ENCODE data around the gene FFAR4. TPM values are rescaled to one million over a fixed set of nuclear protein-coding genes. Genes with fewer than 3 reads are reported as not detected.

Gene FFAR4
- total RNA-seq, 1 donor from 2014 or later: not detected

GRCh38 chr10:93598157-93598556 lies 31.7 kb downstream of the FFAR4 start:
- TF ChIP-seq CTCF (IDR thresholded peaks at IDR 0.05; ENCODE audit: partially characterized antibody, unreplicated experiment): no peak

GRCh38 chr10:93599335-93599734 lies 32.9 kb downstream of the FFAR4 start:
- no peak for DNase-seq
- Mint-ChIP-seq H3K36me3 (ENCODE audit: unreplicated experiment) (peaks cover 4% of the 10 kb centered on the region), H3K4me3 (ENCODE audit: unreplicated experiment) (no peak overlapping the region), H3K27me3 (ENCODE audit: unreplicated experiment) (peaks cover 13% of the 10 kb centered on the region), H3K9me3 (ENCODE audit: unreplicated experiment) (peaks cover 4% of the 10 kb centered on the region), H3K27ac (ENCODE audit: unreplicated experiment) (no peak overlapping the region), H3K4me1 (ENCODE audit: low read depth, unreplicated experiment) (peaks cover 9% of the 10 kb centered on the region)
- no peak for TF ChIP-seq CTCF (IDR thresholded peaks at IDR 0.05; ENCODE audit: partially characterized antibody, unreplicated experiment)

More at GRCh38 chr10:93598157-93598556, 31.7 kb downstream of the FFAR4 start:
- peaks cover 7% of the 10 kb centered on the region for H3K4me1 Mint-ChIP-seq (ENCODE audit: low read depth, unreplicated experiment)
- peaks cover 13% of the 10 kb centered on the region for H3K27me3 Mint-ChIP-seq (ENCODE audit: unreplicated experiment)
- H3K27ac Mint-ChIP-seq (ENCODE audit: unreplicated experiment): no peak overlapping the region
- H3K4me3 Mint-ChIP-seq (ENCODE audit: unreplicated experiment): no peak overlapping the region
- peaks cover 4% of the 10 kb centered on the region for H3K36me3 Mint-ChIP-seq (ENCODE audit: unreplicated experiment)
- no peak for DNase-seq
- H3K9me3 Mint-ChIP-seq (ENCODE audit: unreplicated experiment): peaks cover 4% of the 10 kb centered on the region

GRCh38 chr10:93599778-93600177 lies 33.3 kb downstream of the FFAR4 start:
- Mint-ChIP-seq H3K27ac (ENCODE audit: unreplicated experiment) (no peak overlapping the region), H3K27me3 (ENCODE audit: unreplicated experiment) (peaks cover 10% of the 10 kb centered on the region), H3K9me3 (ENCODE audit: unreplicated experiment) (peaks cover 4% of the 10 kb centered on the region), H3K4me1 (ENCODE audit: low read depth, unreplicated experiment) (peaks cover 6% of the 10 kb centered on the region), H3K36me3 (ENCODE audit: unreplicated experiment) (peaks cover 4% of the 10 kb centered on the region), H3K4me3 (ENCODE audit: unreplicated experiment) (peak overlapping the region; percentile 65)
- no peak for DNase-seq
- TF ChIP-seq CTCF (IDR thresholded peaks at IDR 0.05; ENCODE audit: partially characterized antibody, unreplicated experiment): no peak

GRCh38 chr10:93600446-93601145 lies 34.1 kb downstream of the FFAR4 start:
- Mint-ChIP-seq H3K27me3 (ENCODE audit: unreplicated experiment) (peaks cover 8% of the 10 kb centered on the region), H3K36me3 (ENCODE audit: unreplicated experiment) (peaks cover 4% of the 10 kb centered on the region), H3K9me3 (ENCODE audit: unreplicated experiment) (peaks cover 4% of the 10 kb centered on the region), H3K27ac (ENCODE audit: unreplicated experiment) (no peak overlapping the region), H3K4me3 (ENCODE audit: unreplicated experiment) (peak overlapping the region; percentile 75), H3K4me1 (ENCODE audit: low read depth, unreplicated experiment) (peaks cover 6% of the 10 kb centered on the region)
- TF ChIP-seq CTCF (IDR thresholded peaks at IDR 0.05; ENCODE audit: partially characterized antibody, unreplicated experiment): no peak
- peak; percentile 29 for DNase-seq

GRCh38 chr10:93601146-93601773 lies 34.8 kb downstream of the FFAR4 start, which contains the start of gene RBP4:
Gene RBP4, minus strand, starts transcription at chr10:93601235. Its CDS starts 207 bp downstream, at chr10:93601028.
- H3K4me1 Mint-ChIP-seq (ENCODE audit: low read depth, unreplicated experiment): peaks cover 6% of the 10 kb centered on the region
- DNase-seq: peak; percentile 37
- H3K9me3 Mint-ChIP-seq (ENCODE audit: unreplicated experiment): peaks cover 4% of the 10 kb centered on the region
- peaks cover 4% of the 10 kb centered on the region for H3K36me3 Mint-ChIP-seq (ENCODE audit: unreplicated experiment)
- no peak for TF ChIP-seq CTCF (IDR thresholded peaks at IDR 0.05; ENCODE audit: partially characterized antibody, unreplicated experiment)
- H3K27me3 Mint-ChIP-seq (ENCODE audit: unreplicated experiment): peaks cover 8% of the 10 kb centered on the region
- peak within 1 kb of the TSS; percentile 79 for H3K4me3 Mint-ChIP-seq (ENCODE audit: unreplicated experiment)
- no peak within 1 kb of the TSS for H3K27ac Mint-ChIP-seq (ENCODE audit: unreplicated experiment)
